WTC11 (cell line): ENCODE data around the gene CCDC93. TPM values are rescaled to one million over a fixed set of nuclear protein-coding genes. Genes with fewer than 3 reads are reported as not detected.
"Not testable (repeated sequence)": the region's sequence is repeated elsewhere in the genome, so short reads cannot be mapped to it uniquely, and the experiment has no call there.

Experiments
- ATAC-seq: fragments of 200-7000 bp; cut with Tn5 transposase; 2 replicates; pipeline ENCODE4 v1.10.0; 2021; ENCODE audit warnings: mild to moderate bottlenecking, moderate library complexity
- CTCF ChIA-PET: fragments of 300-600 bp; sonication (Branson Sonifier 250); formaldehyde crosslinking; loops from one replicate; lab custom pipeline; 2021; ENCODE audit warnings: antibody characterized with exemption; lab: Charles Lee
- POLR2A ChIA-PET: fragments of 350-600 bp; sonication (Branson Sonifier 250); formaldehyde crosslinking; loops from one replicate; lab custom pipeline; 2021; ENCODE audit warnings: antibody characterized with exemption; lab: Charles Lee
- DNase-seq: peaks from one replicate; pipeline ENCODE4 v3.0.0; 2021; ENCODE audit warnings: low spot score
- H3K27ac Mint-ChIP-seq: 2 replicates; pipeline ENCODE4 v1.8.0; 2021; ENCODE audit warnings: mixed read lengths
- H3K27me3 Mint-ChIP-seq: 2 replicates; pipeline ENCODE4 v1.8.0; 2021; ENCODE audit warnings: low read depth, mild to moderate bottlenecking, moderate library complexity, mixed read lengths
- H3K36me3 Mint-ChIP-seq: 2 replicates; pipeline ENCODE4 v1.8.0; 2021; ENCODE audit warnings: mixed read lengths
- H3K4me1 Mint-ChIP-seq: 2 replicates; pipeline ENCODE4 v1.8.0; 2022; ENCODE audit warnings: mixed read lengths
- H3K4me3 Mint-ChIP-seq: 2 replicates; pipeline ENCODE4 v1.8.0; 2021; ENCODE audit warnings: mild to moderate bottlenecking, moderate library complexity, mixed read lengths
- H3K9me3 Mint-ChIP-seq: 2 replicates; pipeline ENCODE4 v1.8.0; 2021; ENCODE audit warnings: mixed read lengths
- ATF1 ChIP-seq: sonication (generic); formaldehyde crosslinking; IDR thresholded peaks from 2 replicates; pipeline ENCODE4 v1.8.1; 2023; ENCODE audit warnings: mild to moderate bottlenecking, moderate library complexity, missing genetic modification reagents
- CTCF ChIP-seq: fragments of 200-600 bp; IDR thresholded peaks from 2 replicates; pipeline ENCODE4 v1.8.0; 2022; ENCODE audit warnings: antibody characterized with exemption
- ELF4 ChIP-seq: sonication (generic); formaldehyde crosslinking; IDR thresholded peaks from 2 replicates; pipeline ENCODE4 v1.8.1; 2022; ENCODE audit warnings: low read depth, mild to moderate bottlenecking, moderate library complexity, missing genetic modification reagents
- ESRRA ChIP-seq: sonication (generic); formaldehyde crosslinking; IDR thresholded peaks from 2 replicates; pipeline ENCODE4 v1.8.1; 2022; ENCODE audit warnings: mild to moderate bottlenecking, missing genetic modification reagents, borderline replicate concordance
- ETV6 ChIP-seq: sonication (generic); formaldehyde crosslinking; IDR thresholded peaks from 2 replicates; pipeline ENCODE4 v1.8.1; 2022; ENCODE audit warnings: mild to moderate bottlenecking, missing genetic modification reagents
- FOXK1 ChIP-seq: sonication (generic); formaldehyde crosslinking; IDR thresholded peaks from 2 replicates; pipeline ENCODE4 v1.8.0; 2022; ENCODE audit warnings: mild to moderate bottlenecking, moderate library complexity, missing genetic modification reagents
- FOXP4 ChIP-seq: sonication (generic); formaldehyde crosslinking; IDR thresholded peaks from 2 replicates; pipeline ENCODE4 v1.8.0; 2022; ENCODE audit warnings: mild to moderate bottlenecking, missing genetic modification reagents
- GRHL2 ChIP-seq: fragments of 250-450 bp; sonication (Bioruptor Pico); IDR thresholded peaks from 2 replicates; pipeline ENCODE4 v1.8.0; 2022; ENCODE audit warnings: mild to moderate bottlenecking, moderate library complexity; ENCODE audit not compliant: insufficient replicate concordance, severe bottlenecking
- IRF2 ChIP-seq: sonication (generic); formaldehyde crosslinking; IDR thresholded peaks from 2 replicates; pipeline ENCODE4 v1.8.0; 2022; ENCODE audit warnings: low read depth, missing genetic modification reagents, borderline replicate concordance
- KAT7 ChIP-seq: sonication (generic); formaldehyde crosslinking; IDR thresholded peaks from 2 replicates; pipeline ENCODE4 v1.8.1; 2023; ENCODE audit warnings: missing genetic modification reagents, mild to moderate bottlenecking, borderline replicate concordance
- MYBL2 ChIP-seq: sonication (generic); formaldehyde crosslinking; IDR thresholded peaks from 2 replicates; pipeline ENCODE4 v1.8.1; 2023; ENCODE audit warnings: mild to moderate bottlenecking, moderate library complexity, missing genetic modification reagents
- NFE2L1 ChIP-seq: sonication (generic); formaldehyde crosslinking; IDR thresholded peaks from 2 replicates; pipeline ENCODE4 v1.8.1; 2023; ENCODE audit warnings: missing genetic modification reagents
- OVOL2 ChIP-seq: fragments of 250-450 bp; sonication (Bioruptor Pico); IDR thresholded peaks from 2 replicates; pipeline ENCODE4 v1.9.0; 2021; ENCODE audit warnings: mild to moderate bottlenecking, borderline replicate concordance
- PRRX2 ChIP-seq: fragments of 250-450 bp; sonication (Bioruptor Pico); IDR thresholded peaks from 2 replicates; pipeline ENCODE4 v1.8.0; 2021; ENCODE audit warnings: mild to moderate bottlenecking
- SMAD3 ChIP-seq: sonication (generic); formaldehyde crosslinking; IDR thresholded peaks from 2 replicates; pipeline ENCODE4 v1.8.0; 2022; ENCODE audit warnings: missing genetic modification reagents, mild to moderate bottlenecking, borderline replicate concordance
- TEAD1 ChIP-seq: sonication (generic); formaldehyde crosslinking; IDR thresholded peaks from 2 replicates; pipeline ENCODE4 v1.8.0; 2022; ENCODE audit warnings: mild to moderate bottlenecking, missing genetic modification reagents
- ZMAT4 ChIP-seq: fragments of 250-450 bp; sonication (Bioruptor Pico); IDR thresholded peaks from 2 replicates; pipeline ENCODE4 v1.9.0; 2021; ENCODE audit warnings: mild to moderate bottlenecking
- ZNF138 ChIP-seq: sonication (generic); formaldehyde crosslinking; conservative IDR thresholded peaks from 2 replicates; pipeline ENCODE4 v1.8.1; 2022; ENCODE audit warnings: mild to moderate bottlenecking, moderate library complexity, missing genetic modification reagents
- ZNF512 ChIP-seq: sonication (generic); formaldehyde crosslinking; IDR thresholded peaks from 2 replicates; pipeline ENCODE4 v1.8.1; 2022; ENCODE audit warnings: missing genetic modification reagents, borderline replicate concordance
- total RNA-seq: library from RNA; stranded (reverse); gene quantifications from 3 replicates; pipeline ENCODE4 v1.2.3, GENCODE V29; 2021
- TF ChIP-seq, protein P1 (sequence below): sonication (generic); formaldehyde crosslinking; IDR thresholded peaks from 2 replicates; pipeline ENCODE4 v1.8.1; 2022; ENCODE audit warnings: mild to moderate bottlenecking, moderate library complexity, missing genetic modification reagents
- TF ChIP-seq, protein P2 (sequence below): sonication (generic); formaldehyde crosslinking; IDR thresholded peaks from 2 replicates; pipeline ENCODE4 v1.8.0; 2022; ENCODE audit warnings: mild to moderate bottlenecking, missing genetic modification reagents
- TF ChIP-seq, protein P3 (sequence below): sonication (generic); formaldehyde crosslinking; IDR thresholded peaks from 2 replicates; pipeline ENCODE4 v1.8.1; 2022; ENCODE audit warnings: mild to moderate bottlenecking, missing genetic modification reagents, moderate library complexity, borderline replicate concordance
- TF ChIP-seq, protein P4 (sequence below): fragments of 250-450 bp; sonication (Bioruptor Pico); IDR thresholded peaks from 2 replicates; pipeline ENCODE4 v1.9.0; 2021; ENCODE audit warnings: mild to moderate bottlenecking

The CCDC93 gene
- total RNA-seq, 1 experiment from 2014 or later: 16.9 TPM

- H3K36me3 Mint-ChIP-seq: peaks cover 70% of the 10 kb centered on the region
- DNase-seq: no peak
- ChIA-PET CTCF (interaction anchor here (1.3 kb wide), 1 partner anchor 73 kb away, joined by 5 read pairs; no protein-coding TSS in a partner anchor), POLR2A (no interaction called here)
- no peak for TF ChIP-seq ETV6
- TF ChIP-seq, protein P1, sequence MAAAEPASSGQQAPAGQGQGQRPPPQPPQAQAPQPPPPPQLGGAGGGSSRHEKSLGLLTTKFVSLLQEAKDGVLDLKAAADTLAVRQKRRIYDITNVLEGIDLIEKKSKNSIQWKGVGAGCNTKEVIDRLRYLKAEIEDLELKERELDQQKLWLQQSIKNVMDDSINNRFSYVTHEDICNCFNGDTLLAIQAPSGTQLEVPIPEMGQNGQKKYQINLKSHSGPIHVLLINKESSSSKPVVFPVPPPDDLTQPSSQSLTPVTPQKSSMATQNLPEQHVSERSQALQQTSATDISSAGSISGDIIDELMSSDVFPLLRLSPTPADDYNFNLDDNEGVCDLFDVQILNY: no peak
- TF ChIP-seq, protein P2, sequence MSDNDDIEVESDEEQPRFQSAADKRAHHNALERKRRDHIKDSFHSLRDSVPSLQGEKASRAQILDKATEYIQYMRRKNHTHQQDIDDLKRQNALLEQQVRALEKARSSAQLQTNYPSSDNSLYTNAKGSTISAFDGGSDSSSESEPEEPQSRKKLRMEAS (CRISPR knock-in tag): no peak
- no peak for TF ChIP-seq OVOL2
- no peak for TF ChIP-seq NFE2L1 (CRISPR knock-in tag)
- no peak for TF ChIP-seq MYBL2
- no peak for TF ChIP-seq ATF1 (CRISPR knock-in tag)
- no peak for TF ChIP-seq ZNF138 (CRISPR knock-in tag)
- TF ChIP-seq PRRX2 (CRISPR knock-in tag): no peak
- TF ChIP-seq ESRRA (CRISPR knock-in tag): no peak
- no peaks in the 10 kb centered on the region for H3K27me3 Mint-ChIP-seq
- H3K9me3 Mint-ChIP-seq: no peaks in the 10 kb centered on the region
- no peak overlapping the region for H3K4me3 Mint-ChIP-seq
- peaks cover 6% of the 10 kb centered on the region; the same call in 1 of the 2 replicates for H3K4me1 Mint-ChIP-seq
- H3K27ac Mint-ChIP-seq: no peak overlapping the region
- no peak for ATAC-seq
These were observed 83.1 kb downstream of the CCDC93 start for GRCh38 chr2:117930775-117931174.

GRCh38 chr2:117923471-117923870, 90.4 kb downstream of the CCDC93 start:
- Mint-ChIP-seq H3K36me3 (peaks cover 76% of the 10 kb centered on the region), H3K9me3 (peaks cover 28% of the 10 kb centered on the region)
- H3K27ac Mint-ChIP-seq, H3K4me3 Mint-ChIP-seq, ATAC-seq, DNase-seq, H3K4me1 Mint-ChIP-seq, CTCF ChIA-PET, H3K27me3 Mint-ChIP-seq, POLR2A ChIA-PET: not testable (repeated sequence)

- H3K4me3 Mint-ChIP-seq: no peak overlapping the region
- H3K36me3 Mint-ChIP-seq: peaks cover 61% of the 10 kb centered on the region
- H3K4me1 Mint-ChIP-seq: no peaks in the 10 kb centered on the region
- ChIA-PET POLR2A (no interaction called here), CTCF (no interaction called here)
- H3K27me3 Mint-ChIP-seq: no peaks in the 10 kb centered on the region
- DNase-seq (no peak), ATAC-seq (no peak)
- no peak overlapping the region for H3K27ac Mint-ChIP-seq
- H3K9me3 Mint-ChIP-seq: peaks cover 28% of the 10 kb centered on the region
- TF ChIP-seq, protein P3, sequence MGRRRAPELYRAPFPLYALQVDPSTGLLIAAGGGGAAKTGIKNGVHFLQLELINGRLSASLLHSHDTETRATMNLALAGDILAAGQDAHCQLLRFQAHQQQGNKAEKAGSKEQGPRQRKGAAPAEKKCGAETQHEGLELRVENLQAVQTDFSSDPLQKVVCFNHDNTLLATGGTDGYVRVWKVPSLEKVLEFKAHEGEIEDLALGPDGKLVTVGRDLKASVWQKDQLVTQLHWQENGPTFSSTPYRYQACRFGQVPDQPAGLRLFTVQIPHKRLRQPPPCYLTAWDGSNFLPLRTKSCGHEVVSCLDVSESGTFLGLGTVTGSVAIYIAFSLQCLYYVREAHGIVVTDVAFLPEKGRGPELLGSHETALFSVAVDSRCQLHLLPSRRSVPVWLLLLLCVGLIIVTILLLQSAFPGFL (CRISPR knock-in tag): no peak
- TF ChIP-seq ZMAT4 (no peak), FOXK1 (CRISPR knock-in tag) (no peak), SMAD3 (CRISPR knock-in tag) (no peak), FOXP4 (CRISPR knock-in tag) (no peak), IRF2 (no peak), ELF4 (CRISPR knock-in tag) (no peak), CTCF (no peak), GRHL2 (CRISPR knock-in tag) (no peak), ZNF512 (CRISPR knock-in tag) (no peak), TEAD1 (no peak), KAT7 (no peak)
- TF ChIP-seq, protein P4, sequence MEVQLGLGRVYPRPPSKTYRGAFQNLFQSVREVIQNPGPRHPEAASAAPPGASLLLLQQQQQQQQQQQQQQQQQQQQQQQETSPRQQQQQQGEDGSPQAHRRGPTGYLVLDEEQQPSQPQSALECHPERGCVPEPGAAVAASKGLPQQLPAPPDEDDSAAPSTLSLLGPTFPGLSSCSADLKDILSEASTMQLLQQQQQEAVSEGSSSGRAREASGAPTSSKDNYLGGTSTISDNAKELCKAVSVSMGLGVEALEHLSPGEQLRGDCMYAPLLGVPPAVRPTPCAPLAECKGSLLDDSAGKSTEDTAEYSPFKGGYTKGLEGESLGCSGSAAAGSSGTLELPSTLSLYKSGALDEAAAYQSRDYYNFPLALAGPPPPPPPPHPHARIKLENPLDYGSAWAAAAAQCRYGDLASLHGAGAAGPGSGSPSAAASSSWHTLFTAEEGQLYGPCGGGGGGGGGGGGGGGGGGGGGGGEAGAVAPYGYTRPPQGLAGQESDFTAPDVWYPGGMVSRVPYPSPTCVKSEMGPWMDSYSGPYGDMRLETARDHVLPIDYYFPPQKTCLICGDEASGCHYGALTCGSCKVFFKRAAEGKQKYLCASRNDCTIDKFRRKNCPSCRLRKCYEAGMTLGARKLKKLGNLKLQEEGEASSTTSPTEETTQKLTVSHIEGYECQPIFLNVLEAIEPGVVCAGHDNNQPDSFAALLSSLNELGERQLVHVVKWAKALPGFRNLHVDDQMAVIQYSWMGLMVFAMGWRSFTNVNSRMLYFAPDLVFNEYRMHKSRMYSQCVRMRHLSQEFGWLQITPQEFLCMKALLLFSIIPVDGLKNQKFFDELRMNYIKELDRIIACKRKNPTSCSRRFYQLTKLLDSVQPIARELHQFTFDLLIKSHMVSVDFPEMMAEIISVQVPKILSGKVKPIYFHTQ (CRISPR knock-in tag): no peak
These were observed 92.3 kb downstream of the CCDC93 start for GRCh38 chr2:117921520-117921919.
